ENCODE measurements around the gene CRYBG1.
A peak's percentile ranks its signal among the peaks of the same experiment; 100 is the strongest.
"Not testable (repeated sequence)": the region's sequence is repeated elsewhere in the genome, so short reads cannot be mapped to it uniquely, and the experiment has no call there.

The CRYBG1 gene

GRCh38 chr6:106579281-106579680, 218.8 kb downstream of the CRYBG1 start:
- H3K9me3 Mint-ChIP-seq = no peaks in the 10 kb centered on the region
- H3K4me1 Mint-ChIP-seq = peaks cover 9% of the 10 kb centered on the region
- no peaks in the 10 kb centered on the region for H3K27me3 Mint-ChIP-seq
- DNase-seq = no peak
- H3K36me3 Mint-ChIP-seq (ENCODE audit: low read depth) = peaks cover 4% of the 10 kb centered on the region
- no peak for ATAC-seq
- no peak overlapping the region for H3K27ac Mint-ChIP-seq
- H3K4me3 Mint-ChIP-seq = no peak overlapping the region

- no peak overlapping the region for H3K4me3 Mint-ChIP-seq
- H3K27me3 Mint-ChIP-seq = no peaks in the 10 kb centered on the region
- ATAC-seq (no peak), DNase-seq (no peak)
- no peaks in the 10 kb centered on the region for H3K9me3 Mint-ChIP-seq
- no peaks in the 10 kb centered on the region for H3K4me1 Mint-ChIP-seq
- H3K27ac Mint-ChIP-seq = no peak overlapping the region
- H3K36me3 Mint-ChIP-seq (ENCODE audit: low read depth) = peaks cover 4% of the 10 kb centered on the region
Measured at GRCh38 chr6:106581468-106581867, 221.0 kb downstream of the CRYBG1 start.

GRCh38 chr6:106586815-106587415, 226.4 kb downstream of the CRYBG1 start:
- Mint-ChIP-seq H3K4me3 (no peak overlapping the region), H3K4me1 (no peaks in the 10 kb centered on the region), H3K36me3 (ENCODE audit: low read depth) (peaks cover 6% of the 10 kb centered on the region), H3K27ac (no peak overlapping the region), H3K27me3 (no peaks in the 10 kb centered on the region), H3K9me3 (no peaks in the 10 kb centered on the region)
- DNase-seq (no peak), ATAC-seq (no peak)

GRCh38 chr6:106588937-106589336, 228.4 kb downstream of the CRYBG1 start:
- not testable (repeated sequence) for H3K27me3 Mint-ChIP-seq; H3K9me3 Mint-ChIP-seq; H3K4me3 Mint-ChIP-seq; H3K27ac Mint-ChIP-seq; DNase-seq; ATAC-seq; H3K4me1 Mint-ChIP-seq; H3K36me3 Mint-ChIP-seq (ENCODE audit: low read depth)

GRCh38 chr6:106591111-106591825, 230.8 kb downstream of the CRYBG1 start:
- no peak overlapping the region for H3K27ac Mint-ChIP-seq
- no peaks in the 10 kb centered on the region for H3K4me1 Mint-ChIP-seq
- no peak for DNase-seq
- H3K27me3 Mint-ChIP-seq = no peaks in the 10 kb centered on the region
- H3K9me3 Mint-ChIP-seq = no peaks in the 10 kb centered on the region
- no peak overlapping the region for H3K4me3 Mint-ChIP-seq
- peaks cover 8% of the 10 kb centered on the region for H3K36me3 Mint-ChIP-seq (ENCODE audit: low read depth)
- ATAC-seq = no peak

GRCh38 chr6:106599440-106599839, 238.9 kb downstream of the CRYBG1 start:
- Mint-ChIP-seq H3K4me1 (no peaks in the 10 kb centered on the region), H3K27me3 (no peaks in the 10 kb centered on the region), H3K4me3 (no peak overlapping the region), H3K36me3 (ENCODE audit: low read depth) (peaks cover 14% of the 10 kb centered on the region), H3K27ac (no peak overlapping the region), H3K9me3 (no peaks in the 10 kb centered on the region)
- DNase-seq (no peak), ATAC-seq (no peak)

GRCh38 chr6:106600329-106600728, 239.8 kb downstream of the CRYBG1 start:
- ATAC-seq (no peak), DNase-seq (no peak)
- Mint-ChIP-seq H3K4me1 (no peaks in the 10 kb centered on the region), H3K27ac (no peak overlapping the region), H3K4me3 (no peak overlapping the region), H3K9me3 (no peaks in the 10 kb centered on the region), H3K36me3 (ENCODE audit: low read depth) (peaks cover 14% of the 10 kb centered on the region), H3K27me3 (no peaks in the 10 kb centered on the region)

- no peaks in the 10 kb centered on the region for H3K27me3 Mint-ChIP-seq
- no peak overlapping the region for H3K27ac Mint-ChIP-seq
- H3K9me3 Mint-ChIP-seq = no peaks in the 10 kb centered on the region
- DNase-seq (no peak), ATAC-seq (peak; percentile 86)
- no peak overlapping the region for H3K4me3 Mint-ChIP-seq
- H3K36me3 Mint-ChIP-seq (ENCODE audit: low read depth) = peaks cover 1% of the 10 kb centered on the region
- H3K4me1 Mint-ChIP-seq = peaks cover 10% of the 10 kb centered on the region
Measured at GRCh38 chr6:106608080-106608668, 247.7 kb downstream of the CRYBG1 start.

- ATAC-seq (no peak), DNase-seq (no peak)
- no peak overlapping the region for H3K4me3 Mint-ChIP-seq
- H3K36me3 Mint-ChIP-seq (ENCODE audit: low read depth) = peaks cover 1% of the 10 kb centered on the region
- no peaks in the 10 kb centered on the region for H3K27me3 Mint-ChIP-seq
- peaks cover 22% of the 10 kb centered on the region for H3K4me1 Mint-ChIP-seq
- H3K27ac Mint-ChIP-seq = no peak overlapping the region
- no peaks in the 10 kb centered on the region for H3K9me3 Mint-ChIP-seq
Measured at GRCh38 chr6:106609699-106610098, 249.2 kb downstream of the CRYBG1 start.

- ATAC-seq = no peak
- Mint-ChIP-seq H3K27me3 (no peaks in the 10 kb centered on the region), H3K27ac (no peak overlapping the region), H3K4me3 (no peak overlapping the region), H3K36me3 (ENCODE audit: low read depth) (peaks cover 1% of the 10 kb centered on the region), H3K9me3 (no peaks in the 10 kb centered on the region), H3K4me1 (peaks cover 22% of the 10 kb centered on the region)
- no peak for DNase-seq
Measured at GRCh38 chr6:106611030-106611429, 250.5 kb downstream of the CRYBG1 start.

GRCh38 chr6:106612671-106613416, 252.3 kb downstream of the CRYBG1 start:
- Mint-ChIP-seq H3K9me3 (no peaks in the 10 kb centered on the region), H3K4me1 (peaks cover 22% of the 10 kb centered on the region), H3K4me3 (no peak overlapping the region), H3K36me3 (ENCODE audit: low read depth) (peaks cover 1% of the 10 kb centered on the region), H3K27ac (peak overlapping the region; percentile 58), H3K27me3 (no peaks in the 10 kb centered on the region)
- DNase-seq (no peak), ATAC-seq (peak; percentile 36)

- no peaks in the 10 kb centered on the region for H3K9me3 Mint-ChIP-seq
- no peak overlapping the region for H3K4me3 Mint-ChIP-seq
- H3K36me3 Mint-ChIP-seq (ENCODE audit: low read depth) = peaks cover 1% of the 10 kb centered on the region
- ATAC-seq = no peak
- no peaks in the 10 kb centered on the region for H3K27me3 Mint-ChIP-seq
- peaks cover 20% of the 10 kb centered on the region for H3K4me1 Mint-ChIP-seq
- H3K27ac Mint-ChIP-seq = no peak overlapping the region
- DNase-seq = no peak
Measured at GRCh38 chr6:106613590-106613989, 253.1 kb downstream of the CRYBG1 start.

- Mint-ChIP-seq H3K36me3 (ENCODE audit: low read depth) (peaks cover 1% of the 10 kb centered on the region), H3K27me3 (no peaks in the 10 kb centered on the region), H3K4me1 (peaks cover 20% of the 10 kb centered on the region), H3K9me3 (no peaks in the 10 kb centered on the region), H3K4me3 (no peak overlapping the region), H3K27ac (peak overlapping the region; percentile 0)
- no peak for DNase-seq
- ATAC-seq = no peak
Measured at GRCh38 chr6:106614166-106614565, 253.6 kb downstream of the CRYBG1 start.

- H3K4me1 Mint-ChIP-seq = peaks cover 20% of the 10 kb centered on the region
- H3K36me3 Mint-ChIP-seq (ENCODE audit: low read depth) = peaks cover 1% of the 10 kb centered on the region
- no peaks in the 10 kb centered on the region for H3K9me3 Mint-ChIP-seq
- no peaks in the 10 kb centered on the region for H3K27me3 Mint-ChIP-seq
- no peak overlapping the region for H3K27ac Mint-ChIP-seq
- no peak for DNase-seq
- no peak overlapping the region for H3K4me3 Mint-ChIP-seq
- no peak for ATAC-seq
Measured at GRCh38 chr6:106614592-106615257, 254.2 kb downstream of the CRYBG1 start.
